HepG2 (cell line): ENCODE results near the gene CFAP100. TPM values are rescaled to one million over a fixed set of nuclear protein-coding genes. Genes with fewer than 3 reads are reported as not detected.

Experiments used
- AHR ChIP-seq: IDR thresholded peaks from 2 replicates; pipeline ENCODE4 v1.6.1; 2018; ENCODE audit warnings: missing genetic modification reagents, missing compliant biosample characterization
- ATF7-NPFF ChIP-seq: sonication (generic); formaldehyde crosslinking; IDR thresholded peaks from 2 replicates; pipeline ENCODE4 v1.8.1; 2023; ENCODE audit warnings: mild to moderate bottlenecking, low read depth, missing genetic modification reagents, moderate library complexity
- CBFB ChIP-seq: sonication (generic); formaldehyde crosslinking; IDR thresholded peaks from 2 replicates; pipeline ENCODE4 v1.4.0; 2020; ENCODE audit warnings: missing genetic modification reagents
- KAT2B ChIP-seq: fragments of 150-350 bp; IDR thresholded peaks from 2 replicates; pipeline ENCODE4 v1.6.1; 2014; ENCODE audit warnings: low read depth, low read length, borderline replicate concordance
- KLF13 ChIP-seq: sonication (generic); formaldehyde crosslinking; IDR thresholded peaks from 2 replicates; pipeline ENCODE4 v1.4.0; 2020; ENCODE audit warnings: mild to moderate bottlenecking, missing genetic modification reagents
- NPAS2 ChIP-seq: sonication (generic); formaldehyde crosslinking; IDR thresholded peaks from 2 replicates; pipeline ENCODE4 v1.8.0; 2022; ENCODE audit warnings: mild to moderate bottlenecking, missing genetic modification reagents, borderline replicate concordance
- PHF8 ChIP-seq: sonication (generic); formaldehyde crosslinking; IDR thresholded peaks from 2 replicates; pipeline ENCODE4 v1.5.0; 2020; ENCODE audit warnings: missing genetic modification reagents
- POLR2A ChIP-seq, 2 experiments: IDR thresholded peaks; 2 replicates each; pipeline ENCODE4 v1.6.1; 2011; ENCODE audit warnings: low read depth in 2 of 2, low read length in 2 of 2, mild to moderate bottlenecking in 1 of 2, moderate library complexity in 1 of 2; ENCODE audit not compliant: insufficient read depth in 1 of 2
- PRMT3 ChIP-seq: sonication (generic); formaldehyde crosslinking; IDR thresholded peaks from 2 replicates; pipeline ENCODE4 v1.8.1; 2022; ENCODE audit warnings: low read depth, mild to moderate bottlenecking, moderate library complexity, missing genetic modification reagents, borderline replicate concordance
- SIN3A ChIP-seq: IDR thresholded peaks from 2 replicates; pipeline ENCODE4 v1.6.1; 2011; ENCODE audit warnings: low read depth, mild to moderate bottlenecking, control low read depth, low read length, borderline replicate concordance
- ZNF432 ChIP-seq: sonication (generic); formaldehyde crosslinking; IDR thresholded peaks from 2 replicates; pipeline ENCODE4 v1.5.0; 2020; ENCODE audit warnings: missing genetic modification reagents, mild to moderate bottlenecking, borderline replicate concordance
- polyA plus RNA-seq, 8 experiments: library from polyadenylated mRNA; depleted of rRNA in 3 of 8; stranded (reverse) in 7 of 8; unstranded in 1 of 8; fragments of >200 nt; fragmentation: Illumina TruSeq in 4 of 8; extraction: Trizol in 4 of 8; gene quantifications; 2 replicates each; pipeline versions ENCODE4 v1.2.1 to v1.2.3, GENCODE V29; 2011 to 2016; ENCODE audit warnings: low read depth in 4 of 8, missing spikeins in 1 of 8, mixed read lengths in 1 of 8; ENCODE audit not compliant: insufficient read depth in 1 of 8
- total RNA-seq, 5 experiments: library from RNA; depleted of rRNA; stranded (reverse); fragments of >200 nt; fragmentation: Illumina TruSeq; extraction: Trizol; gene quantifications; 2 replicates each; pipeline ENCODE4 v1.2.3, GENCODE V29; 2016; ENCODE audit warnings: low read depth in 1 of 5
- TF ChIP-seq, protein P1 (sequence below): sonication (generic); formaldehyde crosslinking; IDR thresholded peaks from 2 replicates; pipeline ENCODE4 v1.4.0; 2020; ENCODE audit warnings: missing genetic modification reagents
- TF ChIP-seq, protein P2 (sequence below): IDR thresholded peaks from 2 replicates; pipeline ENCODE4 v1.6.1; 2016; ENCODE audit warnings: mild to moderate bottlenecking
- TF ChIP-seq, protein P3 (sequence below): IDR thresholded peaks from 2 replicates; pipeline ENCODE4 v1.6.1; 2016; ENCODE audit warnings: missing biosample characterization, missing genetic modification reagents, low read depth
- TF ChIP-seq, protein P4 (sequence below): sonication (generic); formaldehyde crosslinking; IDR thresholded peaks from 2 replicates; pipeline ENCODE4 v1.4.0; 2020; ENCODE audit warnings: missing genetic modification reagents

CFAP100 gene
- total and polyA plus RNA-seq, 2 of the 13 experiments (the other 11 are each of a cell fraction or from before 2014, with no cell fraction given) = 0.32 TPM; not detected in 1

DNA sequence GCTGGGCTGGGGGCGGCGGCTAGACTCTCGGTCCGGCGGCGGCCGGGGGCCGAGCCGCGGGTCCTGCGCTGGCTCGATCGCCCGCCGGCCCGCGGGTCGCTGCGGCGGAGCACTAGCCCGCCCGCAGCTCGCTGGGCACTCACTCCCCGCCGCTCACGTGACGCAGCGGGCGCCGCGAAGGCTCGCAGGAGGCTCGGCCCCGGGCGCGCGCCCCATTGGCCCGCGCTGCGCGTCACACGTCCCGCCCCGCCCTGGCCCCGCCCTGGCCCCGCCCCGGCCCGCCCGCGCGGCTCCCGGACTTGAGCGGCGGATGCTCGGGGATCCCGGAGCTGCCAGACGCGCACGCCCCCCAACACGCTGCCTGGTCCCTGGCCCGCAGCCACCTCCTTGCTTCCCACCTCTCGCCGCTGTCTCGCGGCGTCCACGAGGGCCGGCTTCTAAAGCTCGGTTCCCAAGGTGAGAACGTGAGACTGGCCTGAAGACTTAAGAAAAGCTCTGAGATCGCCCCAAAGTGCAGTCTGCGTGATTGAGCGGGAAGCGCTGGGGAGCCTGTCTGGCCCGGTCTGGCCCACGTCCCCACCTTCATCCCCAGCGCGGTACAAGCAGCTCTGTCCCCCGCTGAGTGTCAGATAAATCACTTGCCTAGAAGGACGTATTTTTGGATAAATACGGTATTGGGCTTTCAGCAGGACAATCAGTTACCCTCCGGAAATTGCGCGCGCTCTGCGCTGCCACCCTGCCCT lies 37.2 kb upstream of the CFAP100 start, which contains the start of gene KLF15 (continued):
- TF ChIP-seq, protein P1, sequence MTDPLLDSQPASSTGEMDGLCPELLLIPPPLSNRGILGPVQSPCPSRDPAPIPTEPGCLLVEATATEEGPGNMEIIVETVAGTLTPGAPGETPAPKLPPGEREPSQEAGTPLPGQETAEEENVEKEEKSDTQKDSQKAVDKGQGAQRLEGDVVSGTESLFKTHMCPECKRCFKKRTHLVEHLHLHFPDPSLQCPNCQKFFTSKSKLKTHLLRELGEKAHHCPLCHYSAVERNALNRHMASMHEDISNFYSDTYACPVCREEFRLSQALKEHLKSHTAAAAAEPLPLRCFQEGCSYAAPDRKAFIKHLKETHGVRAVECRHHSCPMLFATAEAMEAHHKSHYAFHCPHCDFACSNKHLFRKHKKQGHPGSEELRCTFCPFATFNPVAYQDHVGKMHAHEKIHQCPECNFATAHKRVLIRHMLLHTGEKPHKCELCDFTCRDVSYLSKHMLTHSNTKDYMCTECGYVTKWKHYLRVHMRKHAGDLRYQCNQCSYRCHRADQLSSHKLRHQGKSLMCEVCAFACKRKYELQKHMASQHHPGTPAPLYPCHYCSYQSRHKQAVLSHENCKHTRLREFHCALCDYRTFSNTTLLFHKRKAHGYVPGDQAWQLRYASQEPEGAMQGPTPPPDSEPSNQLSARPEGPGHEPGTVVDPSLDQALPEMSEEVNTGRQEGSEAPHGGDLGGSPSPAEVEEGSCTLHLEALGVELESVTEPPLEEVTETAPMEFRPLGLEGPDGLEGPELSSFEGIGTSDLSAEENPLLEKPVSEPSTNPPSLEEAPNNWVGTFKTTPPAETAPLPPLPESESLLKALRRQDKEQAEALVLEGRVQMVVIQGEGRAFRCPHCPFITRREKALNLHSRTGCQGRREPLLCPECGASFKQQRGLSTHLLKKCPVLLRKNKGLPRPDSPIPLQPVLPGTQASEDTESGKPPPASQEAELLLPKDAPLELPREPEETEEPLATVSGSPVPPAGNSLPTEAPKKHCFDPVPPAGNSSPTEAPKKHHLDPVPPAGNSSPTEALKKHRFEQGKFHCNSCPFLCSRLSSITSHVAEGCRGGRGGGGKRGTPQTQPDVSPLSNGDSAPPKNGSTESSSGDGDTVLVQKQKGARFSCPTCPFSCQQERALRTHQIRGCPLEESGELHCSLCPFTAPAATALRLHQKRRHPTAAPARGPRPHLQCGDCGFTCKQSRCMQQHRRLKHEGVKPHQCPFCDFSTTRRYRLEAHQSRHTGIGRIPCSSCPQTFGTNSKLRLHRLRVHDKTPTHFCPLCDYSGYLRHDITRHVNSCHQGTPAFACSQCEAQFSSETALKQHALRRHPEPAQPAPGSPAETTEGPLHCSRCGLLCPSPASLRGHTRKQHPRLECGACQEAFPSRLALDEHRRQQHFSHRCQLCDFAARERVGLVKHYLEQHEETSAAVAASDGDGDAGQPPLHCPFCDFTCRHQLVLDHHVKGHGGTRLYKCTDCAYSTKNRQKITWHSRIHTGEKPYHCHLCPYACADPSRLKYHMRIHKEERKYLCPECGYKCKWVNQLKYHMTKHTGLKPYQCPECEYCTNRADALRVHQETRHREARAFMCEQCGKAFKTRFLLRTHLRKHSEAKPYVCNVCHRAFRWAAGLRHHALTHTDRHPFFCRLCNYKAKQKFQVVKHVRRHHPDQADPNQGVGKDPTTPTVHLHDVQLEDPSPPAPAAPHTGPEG (CRISPR knock-in tag) = 0 out of 2 replicates have a peak, but pooled peaks have one; percentile 35
- TF ChIP-seq, protein P2, sequence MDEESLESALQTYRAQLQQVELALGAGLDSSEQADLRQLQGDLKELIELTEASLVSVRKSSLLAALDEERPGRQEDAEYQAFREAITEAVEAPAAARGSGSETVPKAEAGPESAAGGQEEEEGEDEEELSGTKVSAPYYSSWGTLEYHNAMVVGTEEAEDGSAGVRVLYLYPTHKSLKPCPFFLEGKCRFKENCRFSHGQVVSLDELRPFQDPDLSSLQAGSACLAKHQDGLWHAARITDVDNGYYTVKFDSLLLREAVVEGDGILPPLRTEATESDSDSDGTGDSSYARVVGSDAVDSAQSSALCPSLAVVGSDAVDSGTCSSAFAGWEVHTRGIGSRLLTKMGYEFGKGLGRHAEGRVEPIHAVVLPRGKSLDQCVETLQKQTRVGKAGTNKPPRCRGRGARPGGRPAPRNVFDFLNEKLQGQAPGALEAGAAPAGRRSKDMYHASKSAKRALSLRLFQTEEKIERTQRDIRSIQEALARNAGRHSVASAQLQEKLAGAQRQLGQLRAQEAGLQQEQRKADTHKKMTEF (CRISPR knock-in tag) = 0 out of 2 replicates have a peak, but pooled peaks have one; percentile 41
- TF ChIP-seq AHR (CRISPR knock-in tag) = 0 out of 2 replicates have a peak, but pooled peaks have one; percentile 21
- peak in 1 of 2 experiments; percentile 52; a peak in 2 of 4 replicates for TF ChIP-seq POLR2A (IDR thresholded peaks at IDR 0.05; ENCODE audit: insufficient read depth in 1 of 2, low read depth in 2 of 2, low read length in 2 of 2)
- TF ChIP-seq PHF8 (CRISPR knock-in tag) = no peak
- TF ChIP-seq ATF7-NPFF = no peak
- TF ChIP-seq, protein P3, sequence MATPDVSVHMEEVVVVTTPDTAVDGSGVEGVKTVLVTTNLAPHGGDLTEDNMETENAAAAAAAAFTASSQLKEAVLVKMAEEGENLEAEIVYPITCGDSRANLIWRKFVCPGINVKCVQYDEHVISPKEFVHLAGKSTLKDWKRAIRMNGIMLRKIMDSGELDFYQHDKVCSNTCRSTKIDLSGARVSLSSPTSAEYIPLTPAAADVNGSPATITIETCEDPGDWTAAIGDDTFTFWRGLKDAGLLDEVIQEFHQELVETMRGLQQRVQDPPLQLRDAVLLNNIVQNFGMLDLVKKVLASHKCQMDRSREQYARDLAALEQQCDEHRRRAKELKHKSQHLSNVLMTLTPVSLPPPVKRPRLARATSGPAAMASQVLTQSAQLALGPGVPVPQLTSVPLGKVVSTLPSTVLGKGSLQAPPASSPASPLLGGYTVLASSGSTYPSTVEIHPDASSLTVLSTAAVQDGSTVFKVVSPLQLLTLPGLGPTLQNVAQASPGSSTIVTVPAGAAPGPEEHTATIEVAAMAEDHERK (CRISPR knock-in tag) = no peak
- TF ChIP-seq, protein P4, sequence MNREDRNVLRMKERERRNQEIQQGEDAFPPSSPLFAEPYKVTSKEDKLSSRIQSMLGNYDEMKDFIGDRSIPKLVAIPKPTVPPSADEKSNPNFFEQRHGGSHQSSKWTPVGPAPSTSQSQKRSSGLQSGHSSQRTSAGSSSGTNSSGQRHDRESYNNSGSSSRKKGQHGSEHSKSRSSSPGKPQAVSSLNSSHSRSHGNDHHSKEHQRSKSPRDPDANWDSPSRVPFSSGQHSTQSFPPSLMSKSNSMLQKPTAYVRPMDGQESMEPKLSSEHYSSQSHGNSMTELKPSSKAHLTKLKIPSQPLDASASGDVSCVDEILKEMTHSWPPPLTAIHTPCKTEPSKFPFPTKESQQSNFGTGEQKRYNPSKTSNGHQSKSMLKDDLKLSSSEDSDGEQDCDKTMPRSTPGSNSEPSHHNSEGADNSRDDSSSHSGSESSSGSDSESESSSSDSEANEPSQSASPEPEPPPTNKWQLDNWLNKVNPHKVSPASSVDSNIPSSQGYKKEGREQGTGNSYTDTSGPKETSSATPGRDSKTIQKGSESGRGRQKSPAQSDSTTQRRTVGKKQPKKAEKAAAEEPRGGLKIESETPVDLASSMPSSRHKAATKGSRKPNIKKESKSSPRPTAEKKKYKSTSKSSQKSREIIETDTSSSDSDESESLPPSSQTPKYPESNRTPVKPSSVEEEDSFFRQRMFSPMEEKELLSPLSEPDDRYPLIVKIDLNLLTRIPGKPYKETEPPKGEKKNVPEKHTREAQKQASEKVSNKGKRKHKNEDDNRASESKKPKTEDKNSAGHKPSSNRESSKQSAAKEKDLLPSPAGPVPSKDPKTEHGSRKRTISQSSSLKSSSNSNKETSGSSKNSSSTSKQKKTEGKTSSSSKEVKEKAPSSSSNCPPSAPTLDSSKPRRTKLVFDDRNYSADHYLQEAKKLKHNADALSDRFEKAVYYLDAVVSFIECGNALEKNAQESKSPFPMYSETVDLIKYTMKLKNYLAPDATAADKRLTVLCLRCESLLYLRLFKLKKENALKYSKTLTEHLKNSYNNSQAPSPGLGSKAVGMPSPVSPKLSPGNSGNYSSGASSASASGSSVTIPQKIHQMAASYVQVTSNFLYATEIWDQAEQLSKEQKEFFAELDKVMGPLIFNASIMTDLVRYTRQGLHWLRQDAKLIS = no peak
- TF ChIP-seq CBFB (CRISPR knock-in tag) = no peak
- no peak for TF ChIP-seq ZNF432
- TF ChIP-seq NPAS2 (CRISPR knock-in tag) = no peak
- no peak for TF ChIP-seq PRMT3 (CRISPR knock-in tag)
- no peak for TF ChIP-seq KAT2B
- peak; percentile 58; the same call in 1 of the 2 replicates for TF ChIP-seq SIN3A
- TF ChIP-seq KLF13 = no peak
